H9 (cell line): ENCODE measurements around the gene CLEC14A. TPM values are rescaled to one million over a fixed set of nuclear protein-coding genes. Genes with fewer than 3 reads are reported as not detected.

Experiments used
- DNase-seq: peaks from one replicate; pipeline ENCODE4 v3.0.0-alpha.2; 2017
- H2AFZ ChIP-seq: one replicate; pipeline ENCODE4 v1.6.1; 2013; ENCODE audit warnings: mild to moderate bottlenecking, low read length, control low read depth, moderate library complexity
- H2AK5ac ChIP-seq: 2 replicates; pipeline ENCODE4 v1.6.1; 2013; ENCODE audit warnings: low read length, control low read depth, mixed read lengths; ENCODE audit not compliant: insufficient read length
- H2BK120ac ChIP-seq: one replicate; pipeline ENCODE4 v1.6.1; 2013; ENCODE audit warnings: low read depth, mild to moderate bottlenecking, low read length, control low read depth, inconsistent platforms; ENCODE audit not compliant: poor library complexity, severe bottlenecking
- H2BK12ac ChIP-seq: 2 replicates; pipeline ENCODE4 v1.6.1; 2013; ENCODE audit warnings: low read length, control low read depth, mixed read lengths, low read depth; ENCODE audit not compliant: insufficient read length
- H2BK15ac ChIP-seq: 2 replicates; pipeline ENCODE4 v1.6.1; 2013; ENCODE audit warnings: low read depth, low read length, control low read depth
- H2BK20ac ChIP-seq: one replicate; pipeline ENCODE4 v1.6.1; 2013; ENCODE audit warnings: low read depth, mild to moderate bottlenecking, low read length, control low read depth, inconsistent platforms; ENCODE audit not compliant: poor library complexity, severe bottlenecking
- H2BK5ac ChIP-seq: 2 replicates; pipeline ENCODE4 v1.6.1; 2013; ENCODE audit warnings: low read length, control low read depth, mixed read lengths; ENCODE audit not compliant: insufficient read length
- H3K14ac ChIP-seq: 2 replicates; pipeline ENCODE4 v1.6.1; 2013; ENCODE audit warnings: low read length, control low read depth; ENCODE audit not compliant: insufficient read depth
- H3K18ac ChIP-seq: 2 replicates; pipeline ENCODE4 v1.6.1; 2013; ENCODE audit warnings: low read depth, mild to moderate bottlenecking, mixed read lengths, low read length, control low read depth; ENCODE audit not compliant: insufficient read length
- H3K23ac ChIP-seq: 2 replicates; pipeline ENCODE4 v1.6.1; 2013; ENCODE audit warnings: low read length, control low read depth, mixed read lengths, low read depth; ENCODE audit not compliant: insufficient read length
- H3K23me2 ChIP-seq: 2 replicates; pipeline ENCODE4 v1.6.1; 2013; ENCODE audit warnings: low read depth, mild to moderate bottlenecking, mixed read lengths, low read length, control low read depth; ENCODE audit not compliant: insufficient read length, poor library complexity, severe bottlenecking
- H3K27ac ChIP-seq: 2 replicates; pipeline ENCODE4 v1.5.1; 2013; ENCODE audit warnings: low read length, control low read depth, mixed read lengths, low read depth; ENCODE audit not compliant: insufficient read length
- H3K27me3 ChIP-seq: 2 replicates; pipeline ENCODE4 v1.6.1; 2013; ENCODE audit warnings: low read length, control low read depth, inconsistent platforms; ENCODE audit not compliant: insufficient read depth
- H3K4ac ChIP-seq: 2 replicates; pipeline ENCODE4 v1.6.1; 2013; ENCODE audit warnings: low read depth, mild to moderate bottlenecking, control low read depth, inconsistent platforms, low read length, moderate library complexity
- H3K4me1 ChIP-seq: 2 replicates; pipeline ENCODE4 v1.6.1; 2013; ENCODE audit warnings: low read length, control low read depth, inconsistent platforms; ENCODE audit not compliant: insufficient read depth
- H3K4me2 ChIP-seq: 2 replicates; pipeline ENCODE4 v1.6.1; 2013; ENCODE audit warnings: low read length, control low read depth, mixed read lengths; ENCODE audit not compliant: insufficient read length, insufficient read depth
- H3K56ac ChIP-seq: 2 replicates; pipeline ENCODE4 v1.6.1; 2013; ENCODE audit warnings: low read depth, mild to moderate bottlenecking, mixed read lengths, low read length, control low read depth; ENCODE audit not compliant: insufficient read length
- H3K79me1 ChIP-seq: 2 replicates; pipeline ENCODE4 v1.6.1; 2013; ENCODE audit warnings: low read depth, mild to moderate bottlenecking, moderate library complexity, low read length, control low read depth, inconsistent platforms; ENCODE audit not compliant: insufficient read depth, poor library complexity, severe bottlenecking
- H3K79me2 ChIP-seq: 2 replicates; pipeline ENCODE4 v1.6.1; 2013; ENCODE audit warnings: low read length, control low read depth, inconsistent platforms; ENCODE audit not compliant: insufficient read depth
- H3K9ac ChIP-seq: 2 replicates; pipeline ENCODE4 v1.6.1; 2013; ENCODE audit warnings: low read length, control low read depth, mixed read lengths; ENCODE audit not compliant: insufficient read length; ENCODE audit errors: extremely low read depth
- H3K9me3 ChIP-seq: one replicate; pipeline ENCODE4 v1.6.1; 2013; ENCODE audit warnings: low read depth, low read length, inconsistent platforms; ENCODE audit not compliant: control insufficient read depth
- H3T11ph ChIP-seq: one replicate; pipeline ENCODE4 v1.6.1; 2013; ENCODE audit warnings: mild to moderate bottlenecking, low read length, control low read depth, inconsistent platforms
- H4K20me1 ChIP-seq: one replicate; pipeline ENCODE4 v1.6.1; 2013; ENCODE audit not compliant: control insufficient read depth, insufficient read length, insufficient read depth
- H4K5ac ChIP-seq: 2 replicates; pipeline ENCODE4 v1.6.1; 2013; ENCODE audit warnings: low read depth, mild to moderate bottlenecking, mixed read lengths, low read length, control low read depth; ENCODE audit not compliant: insufficient read length
- H4K8ac ChIP-seq: replicated peaks from 2 replicates; pipeline ENCODE4 v1.6.1; 2013; ENCODE audit warnings: low read length, control low read depth, mixed read lengths, low read depth; ENCODE audit not compliant: insufficient read length
- H4K91ac ChIP-seq: 2 replicates; pipeline ENCODE4 v1.6.1; 2013; ENCODE audit warnings: low read depth, mild to moderate bottlenecking, moderate library complexity, mixed read lengths, low read length, control low read depth; ENCODE audit not compliant: insufficient read length
- H3K27ac Mint-ChIP-seq, 3 experiments: 2 replicates in 2 of 3; 3 replicates in 1 of 3; pipeline ENCODE4 v1.8.0; 2020 to 2021; ENCODE audit warnings: mixed read lengths in 3 of 3, mild to moderate bottlenecking in 1 of 3, moderate library complexity in 1 of 3
- H3K27me3 Mint-ChIP-seq: 2 replicates; pipeline ENCODE4 v1.8.0; 2021; ENCODE audit warnings: low read depth, mild to moderate bottlenecking, moderate library complexity, mixed read lengths
- H3K36me3 Mint-ChIP-seq, 3 experiments: 2 replicates in 2 of 3; 3 replicates in 1 of 3; pipeline ENCODE4 v1.8.0; 2020 to 2021; ENCODE audit warnings: low read depth in 3 of 3, mixed read lengths in 3 of 3; ENCODE audit not compliant: insufficient read depth in 1 of 3
- H3K4me1 Mint-ChIP-seq, 2 experiments: 2 replicates each; pipeline ENCODE4 v1.8.0; 2020; ENCODE audit warnings: mixed read lengths in 2 of 2
- H3K4me3 Mint-ChIP-seq, 2 experiments: 2 replicates in 1 of 2; 3 replicates in 1 of 2; pipeline ENCODE4 v1.8.0; 2020 to 2021; ENCODE audit warnings: mild to moderate bottlenecking in 2 of 2, mixed read lengths in 2 of 2, moderate library complexity in 1 of 2
- H3K9me3 Mint-ChIP-seq, 2 experiments: 2 replicates in 1 of 2; 3 replicates in 1 of 2; pipeline ENCODE4 v1.8.0; 2020; ENCODE audit warnings: mild to moderate bottlenecking in 2 of 2, mixed read lengths in 2 of 2, moderate library complexity in 1 of 2
- CTCF ChIP-seq: fragments of 200-600 bp; sonication (generic); conservative IDR thresholded peaks from 3 replicates; pipeline ENCODE4 v1.8.0; 2021; ENCODE audit warnings: antibody characterized with exemption, mild to moderate bottlenecking
- WGBS: extraction: QIAGEN DNeasy Blood & Tissue Kit; methylation state at CpG from one replicate; pipeline ENCODE4 v1.1.7; 2013; ENCODE audit warnings: missing lambda C conversion rate, low lambda C conversion rate, mixed read lengths; ENCODE audit not compliant: insufficient read length; ENCODE audit errors: extremely low coverage; 5-methylcytosine and 5-hydroxymethylcytosine counted together
- total RNA-seq: library from RNA; stranded (reverse); gene quantifications from 2 replicates; pipeline ENCODE4 v1.2.1, GENCODE V29; 2021

The CLEC14A gene
- total RNA-seq, 1 experiment from 2014 or later = not detected

- H3K36me3 Mint-ChIP-seq = peaks cover 0 to 6% (median 0%) of the 10 kb centered on the region in 3 experiments; a peak in 3 of 7 replicates
- Histone ChIP-seq H3K27ac (no peak overlapping the region), H2BK20ac (no peak overlapping the region), H3K23me2 (peaks cover 19% of the 10 kb centered on the region), H3K9ac (no peak overlapping the region), H4K91ac (no peak overlapping the region), H3K27me3 (peaks cover 55% of the 10 kb centered on the region), H2AK5ac (no peak overlapping the region), H2BK120ac (no peak overlapping the region), H4K20me1 (no peaks in the 10 kb centered on the region), H3K4ac (no peak overlapping the region), H3K56ac (no peak overlapping the region), H3K9me3 (no peaks in the 10 kb centered on the region), H4K5ac (no peak overlapping the region), H3K4me2 (peak overlapping the region; percentile 62), H3K23ac (no peak overlapping the region), H2AFZ (no peak overlapping the region), H2BK15ac (no peak overlapping the region), H2BK12ac (no peak overlapping the region), H3K4me1 (no peaks in the 10 kb centered on the region), H3K14ac (no peak overlapping the region), H3K79me1 (no peaks in the 10 kb centered on the region), H2BK5ac (no peak overlapping the region), H4K8ac (no peak overlapping the region), H3K18ac (no peak overlapping the region), H3K79me2 (no peaks in the 10 kb centered on the region), H3T11ph (no peak overlapping the region)
- WGBS = no CpG with 5 or more reads among the region's 5 CpGs
- H3K27me3 Mint-ChIP-seq = peaks cover 70% of the 10 kb centered on the region
- peaks cover 13 to 18% of the 10 kb centered on the region in 2 experiments for H3K9me3 Mint-ChIP-seq
- H3K4me3 Mint-ChIP-seq = peak overlapping the region in 1 of 2 experiments; percentile 77; a peak in 2 of 5 replicates
- TF ChIP-seq CTCF = no peak
- DNase-seq = no peak
- H3K27ac Mint-ChIP-seq = peak overlapping the region in 1 of 3 experiments; percentile 11; a peak in 1 of 7 replicates
- H3K4me1 Mint-ChIP-seq = peaks cover 30 to 44% of the 10 kb centered on the region in 2 experiments
Observed at GRCh38 chr14:38207377-38207735, 48.5 kb downstream of the CLEC14A start.
